GM23338 (cell line): ENCODE measurements around the gene DLG2.

ENCODE experiments used
- CTCF ChIP-seq, 2 experiments: fragments of 200-600 bp in 1 of 2; sonication (generic) in 1 of 2; conservative IDR thresholded peaks; 2 replicates each; pipeline versions ENCODE4 v1.5.1 to v1.6.1; 2016 to 2017; ENCODE audit warnings: antibody characterized with exemption in 2 of 2, low read depth in 2 of 2, mild to moderate bottlenecking in 2 of 2, moderate library complexity in 1 of 2
- EZH2 ChIP-seq: fragments of 200-600 bp; sonication (generic); IDR thresholded peaks from one replicate; pipeline ENCODE4 v1.8.0; 2017; ENCODE audit warnings: antibody characterized with exemption, mild to moderate bottlenecking, low read depth; ENCODE audit not compliant: unreplicated experiment
- EZH2phosphoT487 ChIP-seq: fragments of 200-600 bp; sonication (generic); IDR thresholded peaks from one replicate; pipeline ENCODE4 v1.8.1; 2018; ENCODE audit warnings: antibody characterized with exemption; ENCODE audit not compliant: unreplicated experiment
- NANOG ChIP-seq: IDR thresholded peaks from 2 replicates; pipeline ENCODE4 v1.6.1; 2016; ENCODE audit warnings: antibody characterized with exemption, borderline replicate concordance
- REST ChIP-seq: IDR thresholded peaks from one replicate; pipeline ENCODE4 v1.6.1; 2018; ENCODE audit warnings: antibody characterized with exemption; ENCODE audit not compliant: unreplicated experiment
- ZNF114 ChIP-seq: fragments of 250-450 bp; sonication (Bioruptor Pico); IDR thresholded peaks from 2 replicates; pipeline ENCODE4 v1.5.0; 2020; ENCODE audit warnings: mild to moderate bottlenecking, moderate library complexity

GRCh38 chr11:85596886-85597285, 30.3 kb downstream of the DLG2 start:
- TF ChIP-seq CTCF (conservative IDR thresholded peaks at IDR 0.05; ENCODE audit: low read depth in 2 of 2) (no peak), EZH2 (no peak), EZH2phosphoT487 (no peak), REST (no peak), NANOG (no peak), ZNF114 (CRISPR knock-in tag) (no peak)
